Left renal pelvis (tissue), 4 donors: ENCODE results near the gene SCGB3A2. TPM values are rescaled to one million over a fixed set of nuclear protein-coding genes. Genes with fewer than 3 reads are reported as not detected.
"Not testable (repeated sequence)": the region's sequence is repeated elsewhere in the genome, so short reads cannot be mapped to it uniquely, and the experiment has no call there.

Experiments
- DNase-seq, 4 donors: peaks; one replicate each; pipeline ENCODE4 v3.0.0-alpha.2; 2013; ENCODE audit warnings: low read depth in 4 of 4, low spot score in 3 of 4
- polyA plus RNA-seq, 4 donors: library from polyadenylated mRNA; unstranded; fragments of 120-200 nt; gene quantifications; one replicate each; pipeline ENCODE4 v1.2.1, GENCODE V29; 2013; ENCODE audit not compliant: insufficient read length in 4 of 4

The SCGB3A2 gene
- polyA plus RNA-seq, 4 donors, result 6.9 to 7.1 TPM; not detected in 2

DNA sequence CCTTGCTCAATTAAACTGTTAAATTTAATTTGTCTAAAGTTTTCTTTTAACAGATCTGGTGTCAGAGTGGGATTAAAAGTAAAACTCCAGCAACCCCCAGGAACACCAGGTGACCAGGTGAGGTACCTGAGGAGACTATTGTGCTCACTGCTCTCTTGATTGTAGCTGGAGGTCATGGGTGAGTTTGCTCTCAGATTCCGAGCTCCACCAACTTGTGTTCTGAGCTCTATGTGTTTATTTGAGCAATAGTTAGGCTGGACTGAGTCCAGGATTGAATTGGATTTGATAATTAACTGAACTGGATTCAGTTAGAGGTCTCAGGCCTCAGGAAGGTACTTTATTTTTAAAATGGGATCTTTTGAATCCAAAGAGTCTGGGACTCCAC lies 17.9 kb upstream of the SCGB3A2 start:
- DNase-seq, result no peak

DNA sequence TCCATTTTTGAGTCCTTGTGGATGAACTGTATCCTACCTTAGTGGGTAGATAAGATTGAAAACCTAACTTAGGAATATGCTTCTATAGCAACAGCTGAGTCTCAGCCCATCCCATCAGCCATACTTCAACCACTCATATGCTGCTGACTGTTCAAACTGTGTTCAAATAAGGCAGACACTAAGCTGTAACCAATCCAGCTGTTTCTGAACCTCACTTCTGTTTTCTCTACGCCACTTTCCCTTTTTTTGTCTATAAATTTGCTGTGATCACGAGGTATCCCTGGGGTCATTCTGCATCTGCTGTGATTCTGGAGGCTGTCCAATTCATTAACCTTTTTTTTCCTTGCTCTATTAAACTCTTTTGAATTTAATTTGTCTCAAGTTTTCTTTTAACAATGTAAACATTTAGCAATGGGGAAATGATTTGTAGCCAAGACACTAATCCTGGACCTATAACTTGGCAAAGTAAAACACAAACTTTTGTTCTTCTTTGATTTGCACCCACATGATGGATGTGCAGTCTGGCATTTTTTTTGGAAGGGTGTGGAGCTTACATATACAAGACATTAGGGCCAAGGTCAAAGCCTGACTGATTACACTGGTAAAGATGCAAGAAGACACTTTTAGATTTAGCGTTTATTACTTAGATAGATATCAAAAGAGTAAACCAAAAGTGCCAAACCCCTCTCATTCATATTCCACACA lies 14.9 kb upstream of the SCGB3A2 start:
- no peak for DNase-seq

DNA sequence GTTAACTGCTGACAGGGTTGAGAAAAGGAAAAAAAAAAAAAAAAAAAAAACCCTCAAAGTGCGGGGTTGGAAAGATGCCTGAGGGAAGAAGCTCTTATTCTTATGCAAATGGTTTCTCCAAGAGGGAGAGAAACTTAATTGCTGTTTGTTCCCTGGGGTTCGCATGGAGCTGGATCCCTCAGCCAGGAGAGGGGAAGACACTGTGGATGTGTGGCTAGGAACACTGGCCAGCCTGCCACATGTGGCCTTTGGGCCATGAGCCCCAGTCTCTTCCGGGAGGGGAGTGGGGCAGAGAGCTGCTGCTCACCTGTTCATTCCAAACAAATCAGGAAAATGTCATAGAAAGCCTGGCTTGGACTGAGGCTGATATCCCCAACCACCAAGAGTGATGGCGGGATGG lies 9.4 kb upstream of the SCGB3A2 start:
- no peak for DNase-seq

DNA sequence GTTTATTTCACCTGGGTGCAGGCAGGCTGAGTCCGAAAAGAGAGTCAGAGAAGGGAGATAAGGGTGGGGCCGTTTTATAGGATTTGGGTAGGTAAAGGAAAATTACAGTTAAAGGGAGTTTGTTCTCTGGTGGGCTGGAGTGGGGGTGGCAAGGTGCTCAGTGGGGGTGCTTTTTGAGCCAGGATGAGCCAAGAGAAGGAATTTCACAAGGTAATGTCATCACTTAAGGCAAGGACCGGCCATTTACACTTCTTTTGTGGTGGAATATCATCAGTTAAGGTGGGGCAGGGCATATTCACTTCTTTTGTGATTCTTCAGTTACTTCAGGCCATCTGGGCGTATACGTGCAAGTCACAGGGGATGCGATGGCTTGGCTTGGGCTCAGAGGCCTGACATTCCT lies 8.6 kb upstream of the SCGB3A2 start:
- not testable (repeated sequence) for DNase-seq

DNA sequence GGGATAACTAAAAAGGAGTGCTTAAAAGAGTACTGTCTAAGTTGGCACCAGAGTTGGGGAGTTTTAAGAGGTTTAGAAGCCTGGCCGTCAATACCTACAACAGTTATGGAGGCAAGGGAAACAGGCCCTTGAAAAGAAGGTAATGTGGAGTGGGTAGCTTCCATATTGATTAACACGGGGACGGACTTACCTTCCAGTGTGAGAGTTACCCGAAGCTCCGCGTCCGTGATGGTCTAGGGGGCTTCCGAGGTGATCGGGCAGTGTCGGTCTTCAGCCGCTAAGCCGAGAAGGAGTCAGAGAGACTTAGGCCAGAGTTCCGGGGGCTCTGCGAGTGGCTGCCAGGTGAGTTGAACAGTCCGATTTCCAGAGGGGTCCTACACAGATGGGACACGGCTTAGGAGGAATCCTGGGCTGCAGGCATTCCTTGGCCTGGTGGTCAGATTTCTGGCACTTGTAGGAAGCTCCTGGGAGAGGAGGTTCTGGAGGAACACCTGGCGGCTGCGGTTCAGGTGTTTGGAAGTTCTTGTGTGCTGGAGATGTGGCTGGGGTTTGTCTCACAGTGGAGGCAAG lies 6.4 kb upstream of the SCGB3A2 start:
- DNase-seq, result not testable (repeated sequence)

DNA sequence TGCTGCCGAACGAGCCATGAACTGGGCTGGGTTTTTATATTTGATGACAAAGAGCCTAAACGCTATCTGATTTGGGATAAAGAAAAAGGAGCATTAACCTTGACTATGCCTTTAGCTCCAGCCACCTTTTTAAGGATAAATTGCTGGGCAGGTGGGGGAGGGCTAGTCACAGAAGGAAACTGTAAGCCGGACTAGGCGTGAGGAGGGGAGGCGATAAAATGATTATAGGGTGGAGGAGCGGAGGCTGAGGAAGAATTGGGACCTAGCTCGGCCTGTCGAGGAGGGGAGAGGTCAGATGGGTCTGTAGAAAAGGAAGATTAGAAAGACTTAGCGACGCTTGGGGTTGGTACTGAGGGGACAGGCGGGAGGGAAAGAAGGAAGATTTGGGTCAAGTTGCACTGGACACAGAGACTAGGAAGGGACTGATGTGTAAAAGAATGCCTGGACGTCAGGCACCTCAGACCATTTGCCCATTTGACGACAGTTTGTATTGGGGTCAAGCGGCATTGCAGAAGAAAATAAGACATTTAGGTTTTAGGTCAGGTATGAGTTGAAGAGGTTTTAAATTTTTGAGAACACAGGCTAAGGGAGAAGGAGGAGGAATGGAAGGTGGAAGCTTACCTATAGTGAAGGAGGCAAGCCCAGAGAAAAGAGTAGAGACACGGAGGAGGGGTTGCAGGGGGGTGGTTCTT lies 5.6 kb upstream of the SCGB3A2 start:
- DNase-seq, result not testable (repeated sequence)

DNA sequence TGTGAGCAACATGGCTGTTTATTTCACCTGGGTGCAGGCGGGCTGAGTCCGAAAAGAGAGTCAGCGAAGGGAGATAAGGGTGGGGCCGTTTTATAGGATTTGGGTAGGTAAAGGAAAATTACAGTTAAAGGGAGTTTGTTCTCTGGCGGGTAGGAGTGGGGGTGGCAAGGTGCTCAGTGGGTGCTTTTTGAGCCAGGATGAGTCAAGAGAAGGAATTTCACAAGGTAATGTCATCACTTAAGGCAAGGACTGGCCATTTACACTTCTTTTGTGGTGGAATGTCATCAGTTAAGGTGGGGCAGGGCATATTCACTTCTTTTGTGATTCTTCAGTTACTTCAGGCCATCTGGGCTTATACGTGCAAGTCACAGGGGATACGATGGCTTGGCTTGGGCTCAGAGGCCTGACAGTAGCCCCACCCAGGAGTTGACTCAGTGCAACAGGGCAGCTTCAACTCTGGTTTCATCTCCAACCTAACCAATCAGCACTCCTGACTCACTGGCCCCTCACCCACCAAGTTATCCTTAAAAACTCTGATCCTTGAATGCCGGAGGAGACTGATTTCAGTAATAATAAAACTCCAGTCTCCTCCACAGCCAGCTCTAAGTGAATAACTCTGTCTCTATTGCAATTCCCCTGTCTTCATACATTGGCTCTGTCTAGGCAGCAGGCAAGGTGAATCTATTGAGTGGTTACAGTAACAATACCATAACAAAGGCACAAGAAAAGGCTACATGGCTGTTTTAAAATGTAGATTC lies 4.2 kb upstream of the SCGB3A2 start:
- DNase-seq, result not testable (repeated sequence)

DNA sequence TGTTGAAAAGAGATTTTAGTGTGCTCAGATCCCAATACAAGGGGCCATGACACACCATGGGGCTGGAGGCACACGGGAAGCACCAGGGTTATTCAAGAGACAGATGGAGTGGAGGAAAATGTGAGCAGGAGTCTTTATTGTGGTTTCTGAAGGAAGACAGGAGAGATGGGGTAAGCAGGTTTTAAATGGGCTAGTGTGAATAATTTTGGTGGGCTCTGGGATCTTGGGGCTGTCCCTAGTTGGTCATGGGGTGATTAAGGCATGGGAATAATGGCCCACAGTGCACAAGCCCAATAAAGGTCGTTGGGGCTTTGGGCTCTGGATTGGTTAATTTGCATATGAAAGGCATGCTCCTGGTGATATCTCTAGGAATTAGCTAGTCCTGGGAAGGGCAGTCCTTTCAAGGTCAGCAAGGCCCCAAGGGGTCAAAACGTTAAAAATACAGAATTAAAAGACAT lies 3.6 kb upstream of the SCGB3A2 start:
- no peak for DNase-seq

DNA sequence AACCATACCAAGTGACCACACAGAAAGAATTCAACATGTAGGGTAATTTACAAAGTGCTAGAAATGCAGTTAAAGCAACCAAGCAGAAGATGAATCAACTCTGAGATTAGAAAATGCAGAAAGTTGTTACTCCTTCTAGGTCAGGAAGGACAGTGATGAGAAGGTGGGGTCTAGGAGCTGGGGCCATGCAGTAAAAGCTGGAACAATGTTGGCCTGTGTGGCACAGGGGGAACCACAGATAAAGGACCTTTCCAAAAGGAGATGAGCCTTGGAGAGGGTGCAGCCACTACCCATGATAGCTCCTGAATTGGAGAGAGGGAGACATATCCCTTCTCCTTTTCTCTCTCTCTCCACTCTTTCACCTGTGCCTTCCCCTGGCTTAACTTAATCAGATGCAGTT lies 2.4 kb upstream of the SCGB3A2 start:
- no peak for DNase-seq

DNA sequence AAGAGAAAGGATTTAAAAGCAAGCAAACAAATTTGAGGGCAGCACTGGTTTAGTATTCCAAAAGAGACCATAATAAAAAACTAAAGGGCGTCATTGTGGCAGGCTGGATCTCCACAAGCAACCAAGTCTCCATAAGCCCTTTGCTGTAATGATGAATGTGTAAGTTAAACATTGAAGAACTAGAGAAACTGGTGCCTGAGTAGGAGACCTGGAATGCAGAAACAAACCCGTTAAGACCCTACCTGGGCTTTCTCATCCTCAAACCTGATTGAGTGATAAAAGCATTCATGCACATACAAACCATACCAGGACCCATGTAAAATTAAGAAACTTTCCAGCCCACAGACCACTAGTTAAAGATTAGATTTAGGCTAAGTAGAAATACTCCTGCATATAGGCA lies 1.9 kb upstream of the SCGB3A2 start:
- no peak for DNase-seq

DNA sequence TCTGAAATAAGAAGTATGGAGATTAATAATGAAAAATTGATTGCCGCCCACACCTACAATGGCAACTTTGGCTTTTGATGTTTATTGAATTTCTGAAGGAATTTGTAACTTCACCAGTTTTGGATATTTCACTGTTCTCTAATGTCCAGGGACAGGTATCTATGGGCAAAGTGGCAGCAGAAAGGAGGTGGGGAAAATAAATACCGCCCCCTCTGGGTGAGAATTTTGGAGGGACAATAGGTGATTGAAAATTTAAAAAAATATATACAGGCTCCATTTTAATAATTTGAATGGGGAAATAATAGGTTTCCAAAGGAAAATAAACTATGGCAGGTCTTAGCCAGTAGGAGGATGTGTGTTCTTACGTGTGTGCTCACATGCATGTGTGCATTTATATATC lies 1.3 kb downstream of the SCGB3A2 start:
- no peak for DNase-seq

DNA sequence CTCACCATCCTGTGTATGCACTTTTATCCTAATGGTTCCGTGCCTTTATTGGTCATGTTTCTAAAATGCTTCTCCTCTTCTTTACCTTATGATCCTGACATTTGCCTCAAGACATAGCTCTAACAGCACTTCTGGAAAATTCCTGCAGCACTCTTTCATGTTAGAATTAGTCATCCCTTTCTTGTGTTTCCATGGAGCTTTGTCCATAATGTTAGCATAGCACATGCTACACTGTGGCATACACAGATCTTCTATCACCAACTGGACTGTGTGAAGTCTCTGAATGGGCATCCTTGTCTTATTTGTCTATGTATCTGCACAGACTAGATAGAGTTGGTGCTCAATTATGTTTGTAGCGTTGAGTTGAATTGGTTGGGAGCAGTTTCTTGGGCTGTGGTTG lies 2.0 kb downstream of the SCGB3A2 start:
- DNase-seq, result no peak

DNA sequence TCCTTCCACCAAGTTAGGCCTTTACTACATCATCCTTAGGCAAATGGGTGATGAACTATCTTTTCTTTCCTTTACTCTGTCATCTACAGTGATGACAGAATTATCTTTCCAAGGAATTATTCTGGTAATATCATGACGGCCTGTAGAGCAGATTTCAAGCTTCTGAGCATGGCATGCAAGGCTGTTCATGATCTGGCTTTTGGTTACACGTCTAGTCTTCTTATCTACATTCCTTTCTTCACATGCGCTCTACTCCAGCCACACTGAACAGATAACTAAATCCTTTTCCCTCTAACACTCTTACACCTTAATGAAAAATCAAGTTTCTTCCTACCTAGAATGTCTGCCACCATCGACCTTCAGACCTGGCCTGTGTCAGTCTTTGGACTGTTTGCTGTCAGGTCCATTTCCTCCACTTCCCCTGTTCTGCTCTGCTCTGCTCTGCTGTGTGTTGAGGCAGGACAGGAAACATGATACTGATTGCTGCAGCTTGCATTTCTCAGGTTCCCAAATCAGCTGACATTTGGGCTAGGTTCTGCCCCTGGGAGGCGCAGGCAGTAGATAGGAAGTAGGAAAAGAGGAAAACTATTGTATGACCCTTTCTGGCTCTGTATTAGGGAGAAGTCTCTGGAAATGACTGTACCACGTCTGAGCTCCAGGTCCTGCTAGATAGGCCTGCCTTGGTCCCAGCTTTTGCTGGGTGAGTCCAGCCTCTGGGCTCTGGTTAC lies 4.2 kb downstream of the SCGB3A2 start:
- no peak for DNase-seq

DNA sequence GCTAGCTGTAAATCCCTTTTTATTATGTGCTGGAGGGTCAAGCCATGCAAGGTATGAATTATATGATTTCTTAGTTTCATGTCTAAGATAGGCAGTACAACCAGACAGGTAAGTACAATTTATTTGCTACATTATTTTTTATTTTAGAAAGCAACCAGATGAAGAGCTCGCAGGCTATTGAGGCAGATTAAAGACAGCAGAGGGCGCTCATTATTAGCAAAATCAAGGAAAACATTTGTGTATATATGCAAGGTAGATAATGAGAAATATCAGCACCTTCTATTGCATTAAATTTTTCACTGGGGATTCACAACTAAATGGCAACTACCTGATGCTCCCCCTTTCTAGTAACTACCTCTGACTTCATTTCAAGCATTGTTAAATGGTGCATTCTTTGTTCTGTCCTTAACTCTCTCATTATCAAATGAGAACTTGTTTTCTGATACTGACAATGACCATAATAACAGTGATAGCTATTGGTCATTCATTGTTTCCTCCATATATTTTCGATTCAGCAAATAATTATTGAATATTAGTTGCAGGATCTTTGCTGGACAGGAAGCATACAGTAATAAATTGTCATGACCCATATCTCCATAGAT lies 8.6 kb downstream of the SCGB3A2 start:
- no peak for DNase-seq

DNA sequence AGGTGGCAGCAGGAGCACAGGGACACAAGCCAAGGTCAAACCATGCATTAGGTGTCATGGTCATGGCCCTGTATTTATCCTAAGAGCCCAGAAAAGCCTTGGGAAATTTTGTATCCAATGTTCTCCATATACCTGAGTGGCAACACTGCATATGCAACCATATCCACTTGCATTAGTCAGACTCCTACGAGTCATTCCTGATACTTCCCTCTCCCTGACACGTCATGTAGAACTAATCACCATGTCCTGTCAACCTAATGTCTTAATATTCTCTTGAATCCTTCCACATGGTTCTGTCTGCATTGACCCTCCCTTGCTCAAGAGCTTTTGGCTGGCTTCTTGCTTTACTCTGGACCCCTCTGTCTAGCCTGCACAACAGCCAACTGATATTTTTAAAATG lies 9.4 kb downstream of the SCGB3A2 start:
- no peak for DNase-seq

DNA sequence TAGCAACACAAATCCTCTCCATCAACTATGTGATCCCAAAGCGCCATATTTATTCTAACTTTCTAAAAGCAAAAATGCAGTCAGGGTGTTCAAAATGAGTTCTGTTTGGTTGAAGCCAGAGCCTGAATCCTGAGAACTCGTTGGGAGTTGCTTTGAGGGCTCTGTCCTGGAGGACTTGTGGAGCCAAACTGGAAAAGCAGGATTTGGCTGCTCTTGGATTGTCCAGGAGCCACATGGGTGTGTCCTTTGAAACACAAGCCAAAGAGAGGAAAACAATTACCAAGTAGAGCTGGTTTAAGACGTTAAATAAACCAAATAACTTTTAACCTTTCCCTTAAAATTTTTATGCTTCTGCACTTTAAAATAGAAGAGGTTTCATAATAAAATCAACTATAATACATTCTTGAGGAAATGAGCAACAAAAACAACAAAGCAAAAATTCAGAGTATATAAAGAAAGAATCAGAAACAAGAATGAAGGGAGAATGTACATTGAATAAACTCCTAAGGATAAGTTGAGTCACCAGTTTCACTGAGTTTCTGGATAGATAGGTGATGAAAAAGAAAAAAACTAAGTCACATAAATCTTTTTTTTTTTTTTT lies 14.3 kb downstream of the SCGB3A2 start:
- no peak for DNase-seq

DNA sequence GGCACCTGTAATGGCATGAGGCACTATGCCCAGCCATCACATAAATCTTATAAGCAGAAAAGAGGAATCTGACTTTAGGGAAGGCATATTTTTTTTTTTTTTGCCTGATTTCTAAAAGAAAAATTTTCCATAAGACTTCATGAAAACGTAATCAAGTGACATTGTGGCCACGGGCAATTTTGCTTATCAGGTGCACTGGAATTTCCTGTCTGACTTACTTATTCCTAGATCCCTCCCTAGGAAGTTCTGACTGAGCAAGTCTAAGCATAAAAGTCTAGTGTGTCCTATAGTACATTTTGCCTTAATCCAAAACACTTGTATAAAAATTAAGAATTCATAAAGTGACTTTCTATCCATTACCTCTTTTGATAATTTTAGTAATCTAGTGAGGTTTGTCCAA lies 15.3 kb downstream of the SCGB3A2 start:
- DNase-seq, result no peak

DNA sequence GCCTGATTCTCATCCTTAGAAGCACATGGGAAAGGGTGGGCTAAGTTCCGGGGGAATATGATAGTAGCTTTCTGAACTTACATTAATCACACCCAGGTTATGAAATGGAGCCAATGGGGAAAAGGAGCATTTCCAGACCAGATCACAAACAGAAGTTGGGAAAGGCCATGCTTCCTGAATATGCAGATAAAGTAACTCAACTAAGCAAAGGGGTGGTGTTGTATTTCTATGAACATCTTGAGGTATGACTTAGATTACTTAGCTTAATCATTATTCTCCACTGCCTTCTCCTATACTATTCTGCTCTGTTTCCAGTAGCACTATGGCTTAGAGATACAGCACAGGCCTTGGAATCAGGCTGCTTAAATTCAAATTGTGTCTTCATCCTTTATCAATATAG lies 17.4 kb downstream of the SCGB3A2 start:
- no peak for DNase-seq

DNA sequence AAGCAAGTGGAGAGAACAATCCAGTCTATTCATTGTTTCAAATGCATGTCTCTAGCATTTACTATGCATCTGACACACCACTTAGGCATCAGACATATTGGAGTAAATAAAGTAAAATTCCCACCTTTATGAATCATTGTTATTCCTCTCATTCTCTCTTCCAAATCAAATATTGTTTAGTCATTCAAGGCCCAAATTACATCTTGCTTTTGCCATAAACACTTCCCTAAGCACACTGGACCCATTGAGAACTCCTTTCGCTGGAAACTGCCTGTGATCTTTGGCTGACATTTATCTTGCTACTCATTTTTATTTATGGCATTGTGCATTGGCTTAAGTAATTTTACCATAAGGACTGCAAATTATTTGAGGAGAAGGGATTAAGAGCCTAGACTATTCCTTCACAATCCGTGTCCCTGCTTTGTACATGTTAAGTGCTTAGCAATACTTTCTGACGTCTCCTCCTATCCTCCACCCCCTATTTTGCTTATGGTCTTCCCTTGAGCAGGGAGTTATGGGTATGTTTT lies 20.4 kb downstream of the SCGB3A2 start:
- no peak for DNase-seq

DNA sequence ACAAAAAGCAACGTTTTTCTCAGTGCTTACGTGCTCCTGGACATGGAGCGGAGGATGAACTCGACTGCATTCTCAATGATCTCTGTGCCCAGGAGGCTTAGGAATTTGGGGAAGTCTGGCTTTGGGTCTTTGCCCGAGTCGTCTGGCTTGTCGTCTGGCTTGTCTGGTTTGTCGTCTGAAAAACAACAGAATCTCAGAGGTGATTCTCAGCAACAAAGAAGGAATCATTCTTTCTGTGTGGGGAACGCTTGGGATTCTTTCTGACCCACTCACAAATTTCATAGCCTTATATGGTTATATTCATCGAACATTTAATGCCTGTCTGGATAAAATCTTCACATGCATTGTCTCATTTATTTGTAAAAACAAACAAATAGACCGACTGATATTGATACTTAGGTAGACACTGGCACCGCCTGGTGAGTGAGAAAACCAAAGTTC lies 23.1 kb downstream of the SCGB3A2 start:
- no peak for DNase-seq
